Activated gamma-delta T cell treated with Interleukin-2 at 50 U/mL for 16 hours (primary cell): ENCODE measurements around the gene C22orf23.

ENCODE experiments used
- DNase-seq: peaks from one replicate; pipeline ENCODE4 v3.0.0-alpha.2; 2020

Gene C22orf23

GRCh38 chr22:37953437-37954179, at the start of gene C22orf23, which contains the start of gene POLR2F:
Gene C22orf23, minus strand, starts transcription at chr22:37953601. Its CDS starts 452 bp downstream, at chr22:37953149.
Gene POLR2F, plus strand, starts transcription at chr22:37953699. Its CDS starts 89 bp downstream, at chr22:37953788.
- peak; percentile 96 for DNase-seq

- DNase-seq: no peak
Measured at GRCh38 chr22:37999640-38000272, 46.4 kb upstream of the C22orf23 start.

- no peak for DNase-seq
Measured at GRCh38 chr22:37999236-37999635, 45.8 kb upstream of the C22orf23 start.

- DNase-seq: no peak
Measured at GRCh38 chr22:37998543-37998942, 45.1 kb upstream of the C22orf23 start.

GRCh38 chr22:37996515-37997246, 43.3 kb upstream of the C22orf23 start:
- DNase-seq: no peak

GRCh38 chr22:37996079-37996478, 42.7 kb upstream of the C22orf23 start:
- DNase-seq: peak; percentile 18

- no peak for DNase-seq
Measured at GRCh38 chr22:37995460-37995859, 42.1 kb upstream of the C22orf23 start.

- DNase-seq: no peak
Measured at GRCh38 chr22:37994982-37995381, 41.6 kb upstream of the C22orf23 start.

- DNase-seq: peak; percentile 55
Measured at GRCh38 chr22:37994049-37994448, 40.6 kb upstream of the C22orf23 start.

- DNase-seq: no peak
Measured at GRCh38 chr22:37991731-37992442, 38.5 kb upstream of the C22orf23 start.

GRCh38 chr22:37990862-37991261, 37.5 kb upstream of the C22orf23 start:
- no peak for DNase-seq

- DNase-seq: no peak
Measured at GRCh38 chr22:37990301-37990700, 36.9 kb upstream of the C22orf23 start.

- no peak for DNase-seq
Measured at GRCh38 chr22:37989146-37990045, 36.0 kb upstream of the C22orf23 start.

- DNase-seq: no peak
Measured at GRCh38 chr22:37986371-37986770, 33.0 kb upstream of the C22orf23 start.

- no peak for DNase-seq
Measured at GRCh38 chr22:37985751-37986281, 32.4 kb upstream of the C22orf23 start.

- no peak for DNase-seq
Measured at GRCh38 chr22:37985050-37985585, 31.7 kb upstream of the C22orf23 start.

- DNase-seq: no peak
Measured at GRCh38 chr22:37983860-37984791, 30.7 kb upstream of the C22orf23 start, which contains the start of gene SOX10. Gene SOX10, minus strand, starts transcription at chr22:37984555. Its CDS starts 771 bp downstream, at chr22:37983784.

GRCh38 chr22:37982938-37983859, 29.8 kb upstream of the C22orf23 start:
- no peak for DNase-seq
